ENCODE measurements around the gene SLC7A1. TPM values are rescaled to one million over a fixed set of nuclear protein-coding genes. Genes with fewer than 3 reads are reported as not detected.

Gene SLC7A1
- total and polyA plus RNA-seq, 8 donors, result 5.2 to 143 (median 32.9) TPM

DNA sequence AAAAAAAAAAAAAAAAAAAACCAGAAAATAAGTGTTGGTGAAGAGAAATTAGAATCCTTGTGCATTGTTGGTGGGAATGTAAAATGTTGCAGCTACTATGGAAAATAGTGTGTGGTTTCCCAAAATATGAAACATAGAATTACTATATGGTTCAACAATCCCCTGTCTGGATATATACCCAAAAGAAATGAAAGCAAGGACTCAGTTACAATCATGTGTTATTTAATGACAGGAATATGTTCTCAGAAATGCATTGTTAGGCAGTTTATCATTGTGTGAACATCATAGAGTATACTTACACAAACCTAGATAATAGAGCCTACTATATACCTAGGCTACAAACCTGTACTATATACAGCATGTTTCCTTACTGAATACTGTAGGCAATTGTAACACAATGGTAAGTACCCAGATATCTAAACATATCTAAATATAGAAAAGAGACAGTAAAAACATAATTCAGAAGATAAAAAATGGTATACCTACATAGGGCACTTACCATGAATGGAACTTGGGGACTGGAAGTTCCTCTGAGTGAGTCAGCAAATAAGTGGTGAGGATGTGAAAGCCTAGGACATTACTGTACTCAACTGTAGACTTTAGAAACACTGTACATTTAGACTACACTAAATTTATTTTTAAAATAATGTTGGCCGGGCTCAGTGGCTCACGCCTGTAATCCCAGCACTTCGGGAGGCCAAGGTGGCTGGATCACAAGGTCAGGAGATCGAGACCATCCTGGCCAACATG lies 25.7 kb upstream of the SLC7A1 start:
- FAIRE-seq, result no peak
- intact Hi-C loops (cut with DNase I), result no loop called here
- Histone ChIP-seq H3K9me3 (no peaks in the 10 kb centered on the region), H3K4me1 (no peaks in the 10 kb centered on the region), H3K4me3 (no peak overlapping the region), H3K27ac (no peak overlapping the region), H3K27me3 (no peaks in the 10 kb centered on the region), H3K36me3 (no peaks in the 10 kb centered on the region)
- ATAC-seq, result no peak
- no peak for TF ChIP-seq CTCF (IDR thresholded peaks at IDR 0.05)
- 84 to 89% methylated on average over 4 of the region's 4 CpGs for whole genome bisulfite sequencing, 2 donors
- DNase-seq, result no peak

GRCh38 chr13:29619995-29620394 lies 24.5 kb upstream of the SLC7A1 start:
- TF ChIP-seq CTCF (IDR thresholded peaks at IDR 0.05), result no peak
- ATAC-seq (no peak), FAIRE-seq (no peak), DNase-seq (no peak)
- H3K9me3 ChIP-seq, result no peaks in the 10 kb centered on the region
- H3K27ac ChIP-seq, result no peak overlapping the region
- no peaks in the 10 kb centered on the region for H3K36me3 ChIP-seq
- H3K27me3 ChIP-seq, result no peaks in the 10 kb centered on the region
- no peaks in the 10 kb centered on the region for H3K4me1 ChIP-seq
- intact Hi-C loops (cut with DNase I), result no loop called here
- no peak overlapping the region for H3K4me3 ChIP-seq

GRCh38 chr13:29613101-29613500 lies 17.6 kb upstream of the SLC7A1 start:
- 79% methylated on average over 3 of the region's 3 CpGs for WGBS, 2 donors
- no peaks in the 10 kb centered on the region for H3K9me3 ChIP-seq
- no peak for FAIRE-seq
- no peaks in the 10 kb centered on the region for H3K36me3 ChIP-seq
- no peaks in the 10 kb centered on the region for H3K27me3 ChIP-seq
- H3K4me1 ChIP-seq, result no peaks in the 10 kb centered on the region
- H3K4me3 ChIP-seq, result no peak overlapping the region
- intact Hi-C loops (cut with DNase I), result no loop called here
- TF ChIP-seq CTCF (IDR thresholded peaks at IDR 0.05), result no peak
- no peak overlapping the region for H3K27ac ChIP-seq
- ATAC-seq, result no peak
- DNase-seq, result no peak

GRCh38 chr13:29607465-29607864 lies 12.0 kb upstream of the SLC7A1 start:
- Histone ChIP-seq H3K36me3 (no peaks in the 10 kb centered on the region), H3K27ac (no peak overlapping the region), H3K27me3 (no peaks in the 10 kb centered on the region), H3K9me3 (no peaks in the 10 kb centered on the region), H3K4me1 (no peaks in the 10 kb centered on the region), H3K4me3 (no peak overlapping the region)
- ATAC-seq, result no peak
- 99 to 100% methylated on average over 1 of the region's 1 CpG for WGBS, 2 donors
- no peak for TF ChIP-seq CTCF (IDR thresholded peaks at IDR 0.05)
- intact Hi-C loops (cut with DNase I), result no loop called here
- no peak for DNase-seq
- no peak for FAIRE-seq

DNA sequence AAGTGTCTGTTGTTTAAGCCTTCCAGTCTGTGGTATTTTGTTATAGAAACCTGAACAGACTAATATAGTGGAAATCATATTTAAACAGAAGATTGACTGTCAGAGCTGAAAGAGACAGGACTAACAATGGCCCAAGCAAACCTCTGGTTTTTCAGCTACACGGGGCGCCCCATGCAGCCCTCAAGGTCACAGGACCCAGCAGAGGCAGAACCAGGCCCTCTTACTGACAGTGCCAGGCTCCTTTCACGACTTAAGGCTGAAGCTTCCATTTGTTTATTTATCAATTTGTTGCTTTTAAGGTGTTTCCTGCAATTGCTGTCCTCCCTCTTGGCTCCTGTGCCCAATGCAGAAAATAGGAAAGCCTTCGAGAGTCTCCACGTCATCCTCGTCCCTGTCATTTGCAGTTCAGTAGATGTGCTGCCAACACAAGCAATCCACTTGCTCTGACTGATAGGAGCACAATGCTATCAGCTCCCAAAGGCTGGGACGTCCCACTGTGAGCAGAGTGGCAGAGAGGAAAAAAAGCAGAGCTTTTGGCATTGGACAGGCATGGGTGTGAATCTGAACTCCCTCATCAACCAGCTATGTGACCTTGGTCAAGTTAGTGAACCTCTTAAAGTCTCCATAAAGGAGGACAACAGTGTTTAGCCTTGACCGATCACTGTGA lies 10.5 kb upstream of the SLC7A1 start:
- 52 to 62% methylated on average over 8 of the region's 8 CpGs for WGBS, 2 donors
- no peak overlapping the region for H3K4me3 ChIP-seq
- no peaks in the 10 kb centered on the region for H3K36me3 ChIP-seq
- FAIRE-seq (no peak), ATAC-seq (no peak), DNase-seq (no peak)
- no peaks in the 10 kb centered on the region for H3K9me3 ChIP-seq
- no peaks in the 10 kb centered on the region for H3K4me1 ChIP-seq
- no peaks in the 10 kb centered on the region for H3K27me3 ChIP-seq
- H3K27ac ChIP-seq, result no peak overlapping the region
- no peak for TF ChIP-seq CTCF (IDR thresholded peaks at IDR 0.05)
- intact Hi-C loops (cut with DNase I), result no loop called here
